Upper lobe of left lung (tissue), 6 donors: ENCODE data around the gene KITLG. TPM values are rescaled to one million over a fixed set of nuclear protein-coding genes. Genes with fewer than 3 reads are reported as not detected.

Source experiments
- ATAC-seq, 2 donors: fragments of 200-7000 bp; cut with Tn5 transposase; one replicate each; pipeline ENCODE4 v1.9.1; 2022; ENCODE audit warnings: mild to moderate bottlenecking in 2 of 2, moderate library complexity in 2 of 2; ENCODE audit not compliant: low FRiP score in 2 of 2
- DNase-seq, 2 donors: peaks; one replicate each; pipeline ENCODE4 v3.0.0-alpha.2; 2019 to 2020
- H3K27ac ChIP-seq, 4 donors: fragments of 200-600 bp; sonication (generic); one replicate each; pipeline ENCODE4 v1.5.1; 2016 to 2019
- H3K27me3 ChIP-seq, 4 donors: fragments of 200-600 bp; sonication (generic); one replicate each; pipeline ENCODE4 v1.5.1; 2017 to 2019
- H3K36me3 ChIP-seq, 4 donors: fragments of 200-600 bp; sonication (generic); one replicate each; pipeline ENCODE4 v1.5.1; 2016 to 2019
- H3K4me1 ChIP-seq, 4 donors: fragments of 200-600 bp; sonication (generic); one replicate each; pipeline ENCODE4 v1.5.1; 2018 to 2019
- H3K4me3 ChIP-seq, 4 donors: fragments of 200-600 bp; sonication (generic); one replicate each; pipeline ENCODE4 v1.5.1; 2017 to 2019; ENCODE audit warnings: mild to moderate bottlenecking in 2 of 4, moderate library complexity in 1 of 4
- H3K9me3 ChIP-seq, 4 donors: fragments of 200-600 bp; sonication (generic); one replicate each; pipeline ENCODE4 v1.5.1; 2018 to 2019
- EP300 ChIP-seq, 4 donors: sonication (generic); formaldehyde crosslinking; IDR thresholded peaks; one replicate each; pipeline ENCODE4 v1.5.1; 2017; ENCODE audit warnings: antibody characterized with exemption in 4 of 4, control low read depth in 2 of 4
- POLR2A ChIP-seq, 4 donors: fragments of 450-650 bp; IDR thresholded peaks; one replicate each; pipeline ENCODE4 v1.5.1; 2016 to 2017; ENCODE audit warnings: antibody characterized with exemption in 4 of 4, mild to moderate bottlenecking in 2 of 4
- POLR2AphosphoS5 ChIP-seq, 2 donors: sonication (generic); formaldehyde crosslinking; IDR thresholded peaks; one replicate each; pipeline ENCODE4 v1.5.1; 2017; ENCODE audit warnings: antibody characterized with exemption in 2 of 2
- WGBS, 2 donors: methylation state at CpG; one replicate each; pipeline ENCODE4 v1.1.5; 2017 to 2018; 5-methylcytosine and 5-hydroxymethylcytosine counted together
- total RNA-seq, 6 donors: library from RNA; depleted of rRNA in 4 of 6; stranded (reverse); fragments of >200 nt in 4 of 6; gene quantifications; one replicate each; pipeline versions ENCODE4 v1.1.0 to v1.2.1, GENCODE V29; 2016 to 2021
- TF ChIP-seq, protein P1 (sequence below), 6 experiments: fragments of 450-650 bp in 4 of 6; fragments of 200-600 bp in 2 of 6; sonication (generic) in 2 of 6; IDR thresholded peaks; one replicate each; pipeline ENCODE4 v1.5.1; 2016 to 2019; ENCODE audit warnings: antibody characterized with exemption in 6 of 6
- donor health status: DM: no; HTN: no; CAD: no; lungs with moderate emphysema.
- donor health status: DM: no; HTN: yes; CAD: no; lungs with severe emphysema.

Gene KITLG
- total RNA-seq, 6 donors from 2014 or later: 10.2 to 72.7 (median 36.6) TPM

DNA sequence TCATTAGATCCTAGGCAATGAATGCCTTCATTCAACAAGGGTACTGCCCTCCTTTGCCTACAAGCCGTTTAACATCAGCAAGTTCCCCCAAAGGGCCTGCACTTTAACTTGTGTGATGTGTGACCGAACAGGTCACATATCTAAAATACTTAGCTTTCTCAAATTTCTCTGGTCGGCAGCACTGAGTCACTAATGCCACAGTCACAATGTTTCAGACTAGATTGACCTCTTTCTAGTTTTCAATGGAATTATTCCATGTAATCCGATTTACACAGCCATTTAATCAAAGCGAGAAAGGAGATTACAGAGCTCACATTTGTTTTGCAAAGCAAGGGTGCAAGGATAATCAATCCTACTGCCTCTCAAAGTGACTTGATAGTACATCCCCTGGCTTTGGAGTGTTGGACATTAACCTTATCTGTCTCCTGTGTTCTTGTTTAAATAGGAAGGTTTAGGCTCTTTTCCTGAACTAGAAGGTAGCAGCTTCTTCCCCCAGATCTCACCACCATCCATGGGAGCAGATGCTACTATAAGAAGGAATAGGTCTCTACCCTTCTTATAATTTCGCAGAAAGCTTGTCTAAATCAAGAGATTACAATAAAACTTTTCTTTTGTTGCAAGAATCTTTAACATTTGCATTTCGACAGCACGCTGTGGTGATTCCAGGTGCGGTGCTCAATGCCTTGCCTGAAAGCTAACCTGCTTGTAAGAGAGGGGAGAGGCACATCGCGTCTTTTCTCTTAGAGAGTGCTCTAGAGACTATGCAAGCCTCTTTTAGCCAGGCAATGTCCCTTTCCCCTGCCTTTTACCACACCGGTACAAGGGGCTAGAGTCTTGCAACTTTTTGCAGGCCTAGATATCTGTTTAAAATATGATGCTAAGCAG lies 1.8 kb downstream of the KITLG start:
- DNase-seq (peak in 1 of 2 donors; percentile 25), ATAC-seq (no peak)
- H3K4me1 ChIP-seq: peaks cover 4 to 39% (median 24%) of the 10 kb centered on the region in 4 donors
- no peak for TF ChIP-seq POLR2AphosphoS5 (IDR thresholded peaks at IDR 0.05)
- no peak for TF ChIP-seq EP300 (IDR thresholded peaks at IDR 0.05)
- TF ChIP-seq, protein P1, sequence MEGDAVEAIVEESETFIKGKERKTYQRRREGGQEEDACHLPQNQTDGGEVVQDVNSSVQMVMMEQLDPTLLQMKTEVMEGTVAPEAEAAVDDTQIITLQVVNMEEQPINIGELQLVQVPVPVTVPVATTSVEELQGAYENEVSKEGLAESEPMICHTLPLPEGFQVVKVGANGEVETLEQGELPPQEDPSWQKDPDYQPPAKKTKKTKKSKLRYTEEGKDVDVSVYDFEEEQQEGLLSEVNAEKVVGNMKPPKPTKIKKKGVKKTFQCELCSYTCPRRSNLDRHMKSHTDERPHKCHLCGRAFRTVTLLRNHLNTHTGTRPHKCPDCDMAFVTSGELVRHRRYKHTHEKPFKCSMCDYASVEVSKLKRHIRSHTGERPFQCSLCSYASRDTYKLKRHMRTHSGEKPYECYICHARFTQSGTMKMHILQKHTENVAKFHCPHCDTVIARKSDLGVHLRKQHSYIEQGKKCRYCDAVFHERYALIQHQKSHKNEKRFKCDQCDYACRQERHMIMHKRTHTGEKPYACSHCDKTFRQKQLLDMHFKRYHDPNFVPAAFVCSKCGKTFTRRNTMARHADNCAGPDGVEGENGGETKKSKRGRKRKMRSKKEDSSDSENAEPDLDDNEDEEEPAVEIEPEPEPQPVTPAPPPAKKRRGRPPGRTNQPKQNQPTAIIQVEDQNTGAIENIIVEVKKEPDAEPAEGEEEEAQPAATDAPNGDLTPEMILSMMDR (IDR thresholded peaks at IDR 0.05): no peak
- TF ChIP-seq POLR2A (IDR thresholded peaks at IDR 0.05): no peak
- peaks cover 0 to 2% (median 0%) of the 10 kb centered on the region in 4 donors for H3K27me3 ChIP-seq
- H3K4me3 ChIP-seq: peak overlapping the region; percentile 58 to 84 (median 80)
- H3K27ac ChIP-seq: peak overlapping the region; percentile 70 to 89 (median 79)
- no peaks in the 10 kb centered on the region for H3K36me3 ChIP-seq
- no peaks in the 10 kb centered on the region for H3K9me3 ChIP-seq
- 46 to 52% methylated on average over 12 of the region's 12 CpGs for WGBS, 2 donors

DNA sequence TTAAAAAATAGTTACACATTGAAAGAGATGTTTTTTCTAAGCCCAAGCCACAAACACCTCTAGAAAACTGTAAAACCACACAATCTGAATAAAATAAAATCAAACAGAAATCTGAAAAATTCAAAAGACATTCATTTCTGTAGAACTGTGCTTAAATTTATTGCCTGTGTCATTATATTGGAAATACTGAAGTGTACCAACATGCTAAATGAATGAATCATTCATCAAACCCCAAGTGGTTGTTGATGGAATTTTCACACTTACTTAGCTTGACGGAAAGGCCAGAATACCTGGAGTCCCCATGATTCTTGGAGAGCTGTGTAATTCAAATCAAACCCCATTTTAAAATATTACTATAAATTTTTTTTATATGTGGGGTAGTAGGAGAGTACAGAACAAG lies 2.7 kb downstream of the KITLG start:
- Histone ChIP-seq H3K27me3 (peaks cover 0 to 2% (median 0%) of the 10 kb centered on the region in 4 donors), H3K36me3 (no peaks in the 10 kb centered on the region), H3K27ac (peak overlapping the region in 2 of 4 donors; percentile 49 to 79), H3K9me3 (no peaks in the 10 kb centered on the region), H3K4me3 (peak overlapping the region in 3 of 4 donors; percentile 58 to 84 (median 83)), H3K4me1 (peaks cover 7 to 48% (median 32%) of the 10 kb centered on the region in 4 donors)
- WGBS, 2 donors: 43 to 50% methylated on average over 1 of the region's 1 CpG
- ATAC-seq (no peak), DNase-seq (no peak)
- TF ChIP-seq EP300 (IDR thresholded peaks at IDR 0.05): no peak
- TF ChIP-seq, protein P1 (IDR thresholded peaks at IDR 0.05): peak in 2 of 6 experiments; percentile 24 to 27

DNA sequence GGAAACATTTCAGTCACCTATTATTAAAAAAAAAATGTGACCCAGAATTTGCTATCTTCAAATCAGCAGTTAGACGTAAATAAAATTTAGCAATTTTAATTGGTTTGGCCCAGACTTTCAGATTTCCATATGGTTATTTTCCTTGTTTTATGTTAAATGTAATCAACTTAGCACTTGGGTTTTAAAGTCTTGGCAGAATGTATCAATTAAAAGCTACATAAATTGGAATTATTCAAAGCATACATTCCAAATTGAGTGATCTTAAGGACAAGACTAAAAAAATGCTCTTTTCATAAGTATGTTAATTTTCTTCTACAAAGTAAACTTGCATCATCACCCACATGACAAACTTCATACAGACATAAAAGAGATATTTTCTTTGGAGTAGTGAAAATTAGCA lies 3.4 kb downstream of the KITLG start:
- Histone ChIP-seq H3K36me3 (no peaks in the 10 kb centered on the region), H3K4me3 (peak overlapping the region in 2 of 4 donors; percentile 83 to 84), H3K4me1 (peaks cover 7 to 52% (median 35%) of the 10 kb centered on the region in 4 donors), H3K27ac (peak overlapping the region in 2 of 4 donors; percentile 14 to 49), H3K27me3 (peaks cover 0 to 2% (median 0%) of the 10 kb centered on the region in 4 donors), H3K9me3 (no peaks in the 10 kb centered on the region)
- ATAC-seq (no peak), DNase-seq (no peak)
- TF ChIP-seq EP300 (IDR thresholded peaks at IDR 0.05): no peak
- WGBS, 2 donors: 81 to 90% methylated on average over 1 of the region's 1 CpG

DNA sequence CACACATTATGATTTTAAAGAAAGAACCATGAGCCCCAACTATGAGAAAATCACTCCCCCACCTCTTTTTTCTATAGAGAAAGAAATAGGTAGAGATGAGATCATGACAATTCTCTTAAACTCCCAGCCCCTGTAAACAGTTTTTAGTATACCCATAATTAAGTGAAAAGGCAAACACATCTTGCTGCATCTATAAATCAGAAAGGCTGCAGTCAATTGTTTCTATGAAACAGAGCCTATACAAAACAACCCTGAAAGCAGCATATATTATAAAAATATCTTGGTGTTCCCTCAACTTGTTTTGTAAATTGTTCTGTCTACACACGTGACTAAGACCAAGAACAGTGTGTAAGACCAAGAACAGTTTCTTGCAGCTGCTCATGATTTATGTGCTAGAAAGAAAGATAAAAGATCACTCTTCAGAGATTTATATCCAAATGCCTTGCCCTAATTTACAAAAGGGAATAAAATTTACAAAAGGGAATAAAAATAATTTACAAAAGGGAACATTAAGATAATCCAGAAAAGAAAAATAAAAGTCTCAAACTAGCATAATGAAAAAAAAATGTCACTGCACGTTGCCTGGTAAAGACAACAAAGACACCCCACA lies 4.8 kb downstream of the KITLG start:
- TF ChIP-seq POLR2A (IDR thresholded peaks at IDR 0.05) (no peak), EP300 (IDR thresholded peaks at IDR 0.05) (no peak), POLR2AphosphoS5 (IDR thresholded peaks at IDR 0.05) (no peak)
- TF ChIP-seq, protein P1 (IDR thresholded peaks at IDR 0.05): no peak
- no peaks in the 10 kb centered on the region for H3K36me3 ChIP-seq
- ATAC-seq (no peak), DNase-seq (no peak)
- peak overlapping the region in 2 of 4 donors; percentile 11 to 84 for H3K4me3 ChIP-seq
- peaks cover 0 to 2% (median 0%) of the 10 kb centered on the region in 4 donors for H3K27me3 ChIP-seq
- peaks cover 7 to 60% (median 44%) of the 10 kb centered on the region in 4 donors for H3K4me1 ChIP-seq
- H3K27ac ChIP-seq: peak overlapping the region in 2 of 4 donors; percentile 18 to 58
- WGBS, 2 donors: 50 to 53% methylated on average over 2 of the region's 2 CpGs
- no peaks in the 10 kb centered on the region for H3K9me3 ChIP-seq

DNA sequence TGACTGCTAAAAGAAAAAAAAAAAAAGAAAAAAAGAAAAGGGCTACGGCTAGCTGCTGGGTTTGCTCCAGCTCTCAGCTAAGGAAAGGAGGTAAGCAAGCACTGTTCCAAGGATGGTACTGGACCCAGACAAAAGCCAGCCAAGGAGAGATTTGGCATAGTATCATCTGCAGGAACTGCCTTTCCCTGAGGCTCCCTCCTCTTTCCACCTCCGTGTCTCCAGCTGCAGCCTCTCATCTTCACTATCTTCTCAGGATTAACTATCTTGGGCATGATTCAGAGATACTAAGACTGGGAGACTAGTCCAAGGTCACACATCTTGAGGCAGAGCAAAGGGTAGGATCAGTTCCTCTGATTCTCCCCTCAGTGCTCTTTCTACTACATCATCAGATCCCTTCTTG lies 6.0 kb downstream of the KITLG start:
- H3K4me1 ChIP-seq: peaks cover 13 to 60% (median 50%) of the 10 kb centered on the region in 4 donors

More for the DNA sequence above, 6.0 kb downstream of the KITLG start:
- Histone ChIP-seq H3K4me3 (no peak overlapping the region), H3K27ac (peak overlapping the region in 2 of 4 donors; percentile 33 to 58), H3K27me3 (no peaks in the 10 kb centered on the region), H3K9me3 (no peaks in the 10 kb centered on the region), H3K36me3 (no peaks in the 10 kb centered on the region)
- ATAC-seq (peak in 1 of 2 donors; percentile 23), DNase-seq (no peak)
- whole genome bisulfite sequencing, 2 donors: 37 to 66% methylated on average over 2 of the region's 2 CpGs
- no peak for TF ChIP-seq POLR2AphosphoS5 (IDR thresholded peaks at IDR 0.05)
- TF ChIP-seq POLR2A (IDR thresholded peaks at IDR 0.05): no peak
- TF ChIP-seq EP300 (IDR thresholded peaks at IDR 0.05): no peak
- TF ChIP-seq, protein P1 (IDR thresholded peaks at IDR 0.05): no peak
